Stomach (tissue), 4 donors: Measurements from ENCODE around the gene NDUFB5.

Experiments used
- CTCF ChIP-seq, 7 experiments: fragments of 450-650 bp in 4 of 7; fragments of 200-600 bp in 3 of 7; sonication (generic) in 3 of 7; IDR thresholded peaks; one replicate each; pipeline ENCODE4 v1.5.1; 2016 to 2019; ENCODE audit warnings: antibody characterized with exemption in 7 of 7, control low read depth in 2 of 7, mild to moderate bottlenecking in 1 of 7
- EP300 ChIP-seq: sonication (generic); formaldehyde crosslinking; IDR thresholded peaks from one replicate; pipeline ENCODE4 v1.6.1; 2017; ENCODE audit warnings: antibody characterized with exemption

GRCh38 chr3:179661777-179662176 lies 57.2 kb downstream of the NDUFB5 start:
- TF ChIP-seq EP300 = no peak
- no peak for TF ChIP-seq CTCF (IDR thresholded peaks at IDR 0.05)
